Measurements from ENCODE around the gene TCP11L1.

TCP11L1 gene

GRCh38 chr11:33059331-33060007 lies 20.1 kb downstream of the TCP11L1 start:
- no peak for TF ChIP-seq REST (IDR thresholded peaks at IDR 0.05; ENCODE audit: low read depth)
- TF ChIP-seq FOXM1 (IDR thresholded peaks at IDR 0.05; ENCODE audit: borderline replicate concordance, low read depth): no peak
- no peak for TF ChIP-seq CEBPB (IDR thresholded peaks at IDR 0.05)
- TF ChIP-seq RAD21 (IDR thresholded peaks at IDR 0.05; ENCODE audit: low read depth): no peak
- TF ChIP-seq ZBTB7A (IDR thresholded peaks at IDR 0.05; ENCODE audit: low read depth): no peak
- no peak for TF ChIP-seq TAF1 (IDR thresholded peaks at IDR 0.05; ENCODE audit: low read depth)
- TF ChIP-seq TEAD4 (IDR thresholded peaks at IDR 0.05): no peak
- TF ChIP-seq MAX (IDR thresholded peaks at IDR 0.05): no peak

- TF ChIP-seq EP300 (IDR thresholded peaks at IDR 0.05; ENCODE audit: borderline replicate concordance): no peak
- no peak for TF ChIP-seq TAF1 (IDR thresholded peaks at IDR 0.05; ENCODE audit: low read depth)
- TF ChIP-seq TEAD4 (IDR thresholded peaks at IDR 0.05): no peak
- TF ChIP-seq YY1 (IDR thresholded peaks at IDR 0.05; ENCODE audit: low read depth): no peak
- TF ChIP-seq FOXM1 (IDR thresholded peaks at IDR 0.05; ENCODE audit: borderline replicate concordance, low read depth): no peak
These were observed 20.9 kb downstream of the TCP11L1 start for GRCh38 chr11:33060271-33060670.

GRCh38 chr11:33062137-33062536 lies 22.8 kb downstream of the TCP11L1 start:
- TF ChIP-seq TEAD4 (IDR thresholded peaks at IDR 0.05) (no peak), NFIC (IDR thresholded peaks at IDR 0.05) (no peak), CEBPB (IDR thresholded peaks at IDR 0.05) (no peak), EP300 (IDR thresholded peaks at IDR 0.05; ENCODE audit: borderline replicate concordance) (no peak)

- TF ChIP-seq FOXM1 (IDR thresholded peaks at IDR 0.05; ENCODE audit: borderline replicate concordance, low read depth) (no peak), TCF12 (IDR thresholded peaks at IDR 0.05; ENCODE audit: low read depth) (no peak), CEBPB (IDR thresholded peaks at IDR 0.05) (no peak), NFIC (IDR thresholded peaks at IDR 0.05) (no peak), YY1 (IDR thresholded peaks at IDR 0.05; ENCODE audit: low read depth) (no peak), EP300 (IDR thresholded peaks at IDR 0.05; ENCODE audit: borderline replicate concordance) (no peak), TEAD4 (IDR thresholded peaks at IDR 0.05) (no peak), USF1 (IDR thresholded peaks at IDR 0.05) (no peak)
These were observed 24.0 kb downstream of the TCP11L1 start for GRCh38 chr11:33063326-33063881.

- TF ChIP-seq CREB1 (IDR thresholded peaks at IDR 0.05; ENCODE audit: low read depth): no peak
- no peak for TF ChIP-seq MAX (IDR thresholded peaks at IDR 0.05)
- no peak for TF ChIP-seq EP300 (IDR thresholded peaks at IDR 0.05; ENCODE audit: borderline replicate concordance)
- TF ChIP-seq REST (IDR thresholded peaks at IDR 0.05; ENCODE audit: low read depth): no peak
- no peak for TF ChIP-seq YY1 (IDR thresholded peaks at IDR 0.05; ENCODE audit: low read depth)
- TF ChIP-seq TEAD4 (IDR thresholded peaks at IDR 0.05): no peak
- no peak for TF ChIP-seq ZBTB7A (IDR thresholded peaks at IDR 0.05; ENCODE audit: low read depth)
- TF ChIP-seq TCF12 (IDR thresholded peaks at IDR 0.05; ENCODE audit: low read depth): no peak
- no peak for TF ChIP-seq RAD21 (IDR thresholded peaks at IDR 0.05; ENCODE audit: low read depth)
These were observed 24.9 kb downstream of the TCP11L1 start for GRCh38 chr11:33064033-33064825.

- no peak for TF ChIP-seq FOXM1 (IDR thresholded peaks at IDR 0.05; ENCODE audit: borderline replicate concordance, low read depth)
- TF ChIP-seq EP300 (IDR thresholded peaks at IDR 0.05; ENCODE audit: borderline replicate concordance): no peak
- TF ChIP-seq EGR1 (IDR thresholded peaks at IDR 0.05): no peak
- no peak for TF ChIP-seq NFIC (IDR thresholded peaks at IDR 0.05)
- TF ChIP-seq MAX (IDR thresholded peaks at IDR 0.05): no peak
- no peak for TF ChIP-seq ZBTB7A (IDR thresholded peaks at IDR 0.05; ENCODE audit: low read depth)
- TF ChIP-seq TEAD4 (IDR thresholded peaks at IDR 0.05): no peak
- TF ChIP-seq TCF12 (IDR thresholded peaks at IDR 0.05; ENCODE audit: low read depth): no peak
- TF ChIP-seq RAD21 (IDR thresholded peaks at IDR 0.05; ENCODE audit: low read depth): no peak
- TF ChIP-seq CREB1 (IDR thresholded peaks at IDR 0.05; ENCODE audit: low read depth): no peak
- TF ChIP-seq TAF1 (IDR thresholded peaks at IDR 0.05; ENCODE audit: low read depth): no peak
- no peak for TF ChIP-seq YY1 (IDR thresholded peaks at IDR 0.05; ENCODE audit: low read depth)
- no peak for TF ChIP-seq USF1 (IDR thresholded peaks at IDR 0.05)
These were observed 25.5 kb downstream of the TCP11L1 start for GRCh38 chr11:33064866-33065265.
